GM19025 (cell line): ENCODE data around the gene COBLL1.

ENCODE experiments used
- ATAC-seq: cut with Tn5 transposase; IDR thresholded peaks from one replicate; pipeline ENCODE4 v1.9.1; 2021; ENCODE audit warnings: mild to moderate bottlenecking, low read depth, moderate library complexity; ENCODE audit not compliant: unreplicated experiment

COBLL1 gene

GRCh38 chr2:164655750-164656149 is 185.9 kb downstream of the COBLL1 start:
- no peak for ATAC-seq

GRCh38 chr2:164655336-164655735 is 186.3 kb downstream of the COBLL1 start:
- no peak for ATAC-seq

GRCh38 chr2:164651361-164651760 is 190.3 kb downstream of the COBLL1 start:
- ATAC-seq: no peak

GRCh38 chr2:164644036-164644700 is 197.5 kb downstream of the COBLL1 start:
- ATAC-seq: no peak

- no peak for ATAC-seq
Measured at GRCh38 chr2:164642946-164643555, 198.6 kb downstream of the COBLL1 start.

GRCh38 chr2:164642268-164642667 is 199.4 kb downstream of the COBLL1 start:
- no peak for ATAC-seq
